Type B pancreatic cell (in vitro differentiated cells): ENCODE results near the gene MAPK10. TPM values are rescaled to one million over a fixed set of nuclear protein-coding genes. Genes with fewer than 3 reads are reported as not detected.
"Not testable (repeated sequence)": the region's sequence is repeated elsewhere in the genome, so short reads cannot be mapped to it uniquely, and the experiment has no call there.

ENCODE experiments used
- DNase-seq: peaks from one replicate; pipeline ENCODE4 v3.0.0; 2021; ENCODE audit warnings: mixed read lengths; ENCODE audit not compliant: unreplicated experiment; ENCODE audit errors: extremely low spot score
- H3K27ac Mint-ChIP-seq: 2 replicates; pipeline ENCODE4 v1.8.0; 2021; ENCODE audit warnings: mild to moderate bottlenecking, mixed read lengths
- H3K27me3 Mint-ChIP-seq: 2 replicates; pipeline ENCODE4 v1.8.0; 2021; ENCODE audit warnings: mixed read lengths
- H3K36me3 Mint-ChIP-seq: 2 replicates; pipeline ENCODE4 v1.8.0; 2021; ENCODE audit warnings: mixed read lengths
- H3K4me1 Mint-ChIP-seq: one replicate; pipeline ENCODE4 v1.8.0; 2021; ENCODE audit warnings: mixed read lengths; ENCODE audit not compliant: unreplicated experiment
- H3K4me3 Mint-ChIP-seq: 2 replicates; pipeline ENCODE4 v1.8.0; 2021; ENCODE audit warnings: mild to moderate bottlenecking, mixed read lengths
- H3K9me3 Mint-ChIP-seq: 2 replicates; pipeline ENCODE4 v1.8.0; 2021; ENCODE audit warnings: mixed read lengths
- CTCF ChIP-seq: fragments of 200-600 bp; sonication (generic); conservative IDR thresholded peaks from 2 replicates; pipeline ENCODE4 v1.5.0; 2021; ENCODE audit warnings: antibody characterized with exemption, mild to moderate bottlenecking
- total RNA-seq: library from RNA; stranded (reverse); gene quantifications from 2 replicates; pipeline ENCODE4 v1.2.1, GENCODE V29; 2021; ENCODE audit warnings: low replicate concordance

Gene MAPK10
- total RNA-seq, 1 donor from 2014 or later = 19.1 TPM

- Mint-ChIP-seq H3K9me3 (no peaks in the 10 kb centered on the region), H3K36me3 (no peaks in the 10 kb centered on the region), H3K27ac (no peak overlapping the region), H3K4me3 (no peak overlapping the region), H3K27me3 (no peaks in the 10 kb centered on the region), H3K4me1 (peaks cover 14% of the 10 kb centered on the region)
- DNase-seq = no peak
- no peak for TF ChIP-seq CTCF
Observed at GRCh38 chr4:86034616-86035015, 325.2 kb downstream of the MAPK10 start.

- Mint-ChIP-seq H3K9me3 (no peaks in the 10 kb centered on the region), H3K4me1 (peaks cover 14% of the 10 kb centered on the region), H3K27ac (no peak overlapping the region), H3K27me3 (no peaks in the 10 kb centered on the region), H3K36me3 (no peaks in the 10 kb centered on the region), H3K4me3 (no peak overlapping the region)
- no peak for DNase-seq
- TF ChIP-seq CTCF = no peak
Observed at GRCh38 chr4:86033171-86033570, 326.7 kb downstream of the MAPK10 start.

DNA sequence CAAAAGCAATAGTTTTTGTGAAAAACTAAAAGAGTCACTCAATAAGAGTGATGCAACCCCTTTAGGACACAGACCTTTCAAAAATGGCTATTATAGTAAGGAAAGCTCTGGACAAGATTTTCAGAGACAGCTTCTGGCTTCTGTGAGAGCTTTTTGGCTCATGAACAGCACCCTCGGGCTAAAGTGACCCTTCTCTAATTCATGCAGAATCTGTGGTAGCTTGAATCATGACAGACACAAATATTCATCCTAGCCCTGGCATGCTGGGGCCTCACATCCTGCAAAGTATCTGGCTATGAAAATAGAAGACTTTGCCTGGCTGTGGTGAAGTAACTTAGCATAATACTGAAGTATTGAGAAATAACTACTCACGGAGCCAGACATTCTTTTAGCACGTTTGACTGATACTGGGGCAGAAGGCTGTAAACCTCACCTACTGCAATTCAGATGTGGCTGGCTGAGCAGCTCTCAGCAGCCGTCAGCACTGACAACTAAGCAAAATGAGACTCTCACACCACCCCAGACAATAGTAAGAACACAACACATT lies 327.3 kb downstream of the MAPK10 start:
- no peaks in the 10 kb centered on the region for H3K27me3 Mint-ChIP-seq
- H3K36me3 Mint-ChIP-seq = no peaks in the 10 kb centered on the region
- no peak overlapping the region for H3K4me3 Mint-ChIP-seq
- TF ChIP-seq CTCF = no peak
- H3K4me1 Mint-ChIP-seq = peaks cover 14% of the 10 kb centered on the region
- H3K9me3 Mint-ChIP-seq = no peaks in the 10 kb centered on the region
- DNase-seq = no peak
- no peak overlapping the region for H3K27ac Mint-ChIP-seq

DNA sequence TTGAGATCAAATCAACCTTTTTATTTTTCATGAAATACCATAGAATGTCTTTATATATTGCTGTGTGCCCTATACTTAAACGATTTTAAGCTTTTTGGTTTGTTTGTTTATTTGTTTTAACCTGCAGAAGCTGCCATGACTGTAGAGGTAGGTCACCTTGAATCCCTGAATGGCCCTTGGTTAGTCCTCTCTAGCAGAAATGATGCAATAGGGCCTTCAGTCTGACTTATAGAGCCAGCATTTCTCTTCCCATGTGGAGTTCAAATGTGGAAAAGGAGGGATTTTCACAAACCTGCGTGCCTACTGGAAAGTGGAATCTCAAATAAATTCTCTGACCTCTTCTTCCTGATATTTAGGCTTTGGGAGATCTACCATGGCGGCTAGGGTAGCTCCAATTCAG lies 327.9 kb downstream of the MAPK10 start:
- H3K4me1 Mint-ChIP-seq = peaks cover 14% of the 10 kb centered on the region
- no peak for TF ChIP-seq CTCF
- H3K27ac Mint-ChIP-seq = no peak overlapping the region

DNA sequence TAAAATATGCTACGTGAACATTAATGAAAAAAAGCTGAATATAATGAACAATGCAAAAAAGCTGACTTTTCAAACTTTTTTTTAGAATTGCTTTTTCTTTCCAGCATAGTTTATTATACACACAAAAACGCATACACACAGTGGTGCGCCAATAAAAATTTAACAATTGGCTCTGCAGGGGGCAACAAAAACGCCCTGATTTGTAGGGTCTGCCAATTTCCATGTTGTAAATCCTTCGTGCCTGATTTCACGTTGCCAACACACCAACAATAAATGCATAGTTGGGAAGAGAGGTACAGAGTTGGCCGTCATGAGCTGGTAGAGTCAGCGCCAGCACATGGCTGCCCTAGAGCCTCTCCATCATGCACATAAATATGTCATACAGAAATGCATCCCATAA lies 333.1 kb downstream of the MAPK10 start:
- Mint-ChIP-seq H3K27me3 (no peaks in the 10 kb centered on the region), H3K36me3 (no peaks in the 10 kb centered on the region), H3K4me1 (no peaks in the 10 kb centered on the region), H3K4me3 (no peak overlapping the region), H3K9me3 (no peaks in the 10 kb centered on the region), H3K27ac (no peak overlapping the region)
- no peak for TF ChIP-seq CTCF
- DNase-seq = no peak

More for the DNA sequence above, 327.9 kb downstream of the MAPK10 start:
- Mint-ChIP-seq H3K36me3 (no peaks in the 10 kb centered on the region), H3K4me3 (no peak overlapping the region), H3K27me3 (no peaks in the 10 kb centered on the region), H3K9me3 (no peaks in the 10 kb centered on the region)
- DNase-seq = no peak

GRCh38 chr4:86021671-86022070 lies 338.2 kb downstream of the MAPK10 start:
- H3K36me3 Mint-ChIP-seq, H3K4me3 Mint-ChIP-seq, H3K27me3 Mint-ChIP-seq, H3K4me1 Mint-ChIP-seq, H3K9me3 Mint-ChIP-seq, DNase-seq, H3K27ac Mint-ChIP-seq: not testable (repeated sequence)
